ENCODE results near the gene MYO9A. TPM values are rescaled to one million over a fixed set of nuclear protein-coding genes. Genes with fewer than 3 reads are reported as not detected.

Gene MYO9A
- total RNA-seq, 4 donors from 2014 or later = 71.1 to 96.8 (median 80.8) TPM

DNA sequence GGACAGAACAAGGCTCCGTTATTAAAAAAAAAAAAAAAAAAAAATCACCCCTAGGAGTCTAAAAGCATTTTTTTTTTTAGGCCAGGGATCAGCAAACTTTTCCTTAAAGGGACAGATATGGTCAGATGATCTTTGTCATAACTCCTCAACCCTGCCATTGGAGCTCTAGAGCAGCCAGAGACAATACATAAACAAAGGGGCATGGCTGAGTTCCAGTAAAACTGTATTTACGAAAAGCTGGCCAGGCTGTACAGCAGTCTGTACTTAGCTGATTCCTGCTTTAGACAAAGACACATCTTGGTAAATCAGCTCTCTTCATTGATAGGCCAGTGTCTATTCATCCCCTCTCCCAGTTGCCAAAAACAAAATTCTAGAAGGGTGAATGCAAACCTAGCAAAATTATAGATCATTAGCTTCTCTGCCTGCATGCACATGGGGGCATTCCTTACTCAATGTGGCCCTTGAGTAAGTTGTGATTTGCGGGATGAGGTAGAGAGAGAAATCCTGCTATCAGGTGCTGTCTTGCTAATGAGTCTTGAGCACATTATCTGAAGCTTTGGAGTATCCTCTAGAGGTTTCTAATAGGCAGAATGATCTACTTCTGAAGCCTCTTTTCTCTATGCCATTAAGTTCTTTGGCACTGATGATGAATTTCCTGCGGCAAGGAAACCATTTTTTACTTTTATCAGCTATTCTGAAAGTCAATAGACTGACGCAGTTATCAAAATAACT is 35.5 kb upstream of the MYO9A start:
- peak; percentile 18 to 37 for TF ChIP-seq POLR2AphosphoS5 (IDR thresholded peaks at IDR 0.05)
- TF ChIP-seq, protein P1, sequence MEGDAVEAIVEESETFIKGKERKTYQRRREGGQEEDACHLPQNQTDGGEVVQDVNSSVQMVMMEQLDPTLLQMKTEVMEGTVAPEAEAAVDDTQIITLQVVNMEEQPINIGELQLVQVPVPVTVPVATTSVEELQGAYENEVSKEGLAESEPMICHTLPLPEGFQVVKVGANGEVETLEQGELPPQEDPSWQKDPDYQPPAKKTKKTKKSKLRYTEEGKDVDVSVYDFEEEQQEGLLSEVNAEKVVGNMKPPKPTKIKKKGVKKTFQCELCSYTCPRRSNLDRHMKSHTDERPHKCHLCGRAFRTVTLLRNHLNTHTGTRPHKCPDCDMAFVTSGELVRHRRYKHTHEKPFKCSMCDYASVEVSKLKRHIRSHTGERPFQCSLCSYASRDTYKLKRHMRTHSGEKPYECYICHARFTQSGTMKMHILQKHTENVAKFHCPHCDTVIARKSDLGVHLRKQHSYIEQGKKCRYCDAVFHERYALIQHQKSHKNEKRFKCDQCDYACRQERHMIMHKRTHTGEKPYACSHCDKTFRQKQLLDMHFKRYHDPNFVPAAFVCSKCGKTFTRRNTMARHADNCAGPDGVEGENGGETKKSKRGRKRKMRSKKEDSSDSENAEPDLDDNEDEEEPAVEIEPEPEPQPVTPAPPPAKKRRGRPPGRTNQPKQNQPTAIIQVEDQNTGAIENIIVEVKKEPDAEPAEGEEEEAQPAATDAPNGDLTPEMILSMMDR (IDR thresholded peaks at IDR 0.05) = no peak
- H3K27ac ChIP-seq (replicated peaks in 1 of 4) = peak overlapping the region; percentile 45 to 93 (median 82)
- WGBS = 66% methylated on average over 5 of the region's 5 CpGs
- H3K4me3 ChIP-seq = no peak overlapping the region
- H3K4me1 ChIP-seq = peaks cover 0 to 40% (median 35%) of the 10 kb centered on the region in 4 donors
- DNase-seq (ENCODE audit: extremely low spot score) = no peak
- intact Hi-C loops (cut with DNase I) = loop anchor here (10.0 kb wide), 1 partner anchor 409 kb away; no protein-coding TSS in a partner anchor
- no peaks in the 10 kb centered on the region for H3K36me3 ChIP-seq
- H3K9me3 ChIP-seq = no peaks in the 10 kb centered on the region
- H3K27me3 ChIP-seq = no peaks in the 10 kb centered on the region

DNA sequence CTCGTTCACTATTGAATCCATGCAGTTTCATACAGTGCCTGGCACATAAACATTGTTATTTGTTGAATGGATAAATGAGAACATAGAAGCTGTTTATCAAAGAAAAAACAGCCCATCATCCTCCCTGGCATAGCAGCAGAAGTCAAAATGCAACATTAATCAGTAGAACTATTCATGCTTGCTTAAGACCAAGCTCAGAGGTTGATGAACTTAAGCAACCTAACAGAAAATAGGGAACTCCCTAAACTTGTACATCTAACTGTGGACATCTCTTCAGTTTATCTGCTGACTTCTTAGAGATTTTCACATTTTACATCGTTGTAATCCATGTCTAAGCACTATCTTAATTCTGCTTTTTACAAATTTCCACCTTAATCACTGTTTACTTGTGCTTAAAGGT is 29.5 kb upstream of the MYO9A start:
- 87% methylated on average over 2 of the region's 2 CpGs for WGBS
- DNase-seq (ENCODE audit: extremely low spot score) = no peak

DNA sequence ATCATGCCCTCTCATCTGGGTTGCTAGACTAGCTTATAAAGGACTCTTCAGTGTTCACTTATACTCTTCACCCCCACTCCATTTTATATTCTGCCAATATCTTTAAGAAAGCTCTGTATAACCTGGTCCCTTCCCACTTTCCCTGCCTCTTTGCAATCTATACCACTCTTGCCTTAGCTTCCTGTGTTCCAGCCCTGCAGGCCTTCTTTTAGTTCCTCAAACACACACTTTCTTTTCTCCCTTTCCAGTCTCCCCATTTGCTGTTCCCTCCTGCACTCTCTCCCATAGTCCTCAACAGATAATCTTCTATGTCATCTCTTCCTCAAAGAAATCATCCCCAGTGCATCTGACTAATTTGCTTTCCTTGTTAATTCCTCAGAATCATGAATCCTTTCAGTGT is 29.0 kb upstream of the MYO9A start:
- no peak for TF ChIP-seq POLR2A (IDR thresholded peaks at IDR 0.05; ENCODE audit: low read depth)
- no peak for TF ChIP-seq POLR2AphosphoS5 (IDR thresholded peaks at IDR 0.05)
- TF ChIP-seq EP300 (IDR thresholded peaks at IDR 0.05) = no peak
- TF ChIP-seq, protein P1 (IDR thresholded peaks at IDR 0.05) = no peak
- intact Hi-C loops (cut with DNase I) = no loop called here
- Histone ChIP-seq H3K27me3 (no peaks in the 10 kb centered on the region), H3K36me3 (no peaks in the 10 kb centered on the region), H3K4me1 (no peaks in the 10 kb centered on the region), H3K9me3 (no peaks in the 10 kb centered on the region), H3K27ac (replicated peaks in 1 of 4) (no peak overlapping the region), H3K4me3 (no peak overlapping the region)
- peak; percentile 31 for DNase-seq (ENCODE audit: extremely low spot score)

More for the DNA sequence above, 29.5 kb upstream of the MYO9A start:
- intact Hi-C loops (cut with DNase I) = no loop called here
- Histone ChIP-seq H3K27me3 (no peaks in the 10 kb centered on the region), H3K27ac (replicated peaks in 1 of 4) (no peak overlapping the region), H3K36me3 (no peaks in the 10 kb centered on the region), H3K4me3 (no peak overlapping the region), H3K4me1 (peaks cover 0 to under 1% (median 0%) of the 10 kb centered on the region in 4 donors), H3K9me3 (no peaks in the 10 kb centered on the region)
- TF ChIP-seq POLR2A (IDR thresholded peaks at IDR 0.05; ENCODE audit: low read depth) (no peak), EP300 (IDR thresholded peaks at IDR 0.05) (no peak), POLR2AphosphoS5 (IDR thresholded peaks at IDR 0.05) (no peak)
- TF ChIP-seq, protein P1 (IDR thresholded peaks at IDR 0.05) = no peak

DNA sequence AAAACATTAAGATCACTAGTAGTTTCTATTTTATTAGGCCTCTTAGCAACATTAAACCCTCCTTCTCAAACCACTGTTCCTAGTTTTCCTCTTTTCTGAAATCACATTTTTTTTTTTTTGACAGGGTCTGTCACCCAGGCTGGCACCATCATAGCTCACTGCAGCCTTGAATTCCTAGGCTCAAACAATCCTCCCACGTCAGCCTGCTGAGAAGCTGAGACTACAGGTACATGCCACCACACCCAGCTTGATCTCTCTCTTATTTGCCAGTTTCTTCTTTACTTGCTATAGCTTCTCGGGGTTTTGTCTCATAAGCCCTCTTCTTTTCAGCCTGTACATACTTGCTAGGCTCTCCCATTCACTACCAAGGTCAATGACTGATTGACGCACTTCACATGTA is 28.3 kb upstream of the MYO9A start:
- DNase-seq (ENCODE audit: extremely low spot score) = no peak
- Histone ChIP-seq H3K4me1 (peaks cover 4 to 6% (median 6%) of the 10 kb centered on the region in 4 donors), H3K9me3 (no peaks in the 10 kb centered on the region), H3K27me3 (no peaks in the 10 kb centered on the region), H3K36me3 (no peaks in the 10 kb centered on the region), H3K27ac (replicated peaks in 1 of 4) (no peak overlapping the region), H3K4me3 (no peak overlapping the region)
- WGBS = 64% methylated on average over 3 of the region's 3 CpGs
- intact Hi-C loops (cut with DNase I) = no loop called here
- TF ChIP-seq EP300 (IDR thresholded peaks at IDR 0.05) (no peak), POLR2AphosphoS5 (IDR thresholded peaks at IDR 0.05) (no peak), POLR2A (IDR thresholded peaks at IDR 0.05; ENCODE audit: low read depth) (no peak)
- TF ChIP-seq, protein P1 (IDR thresholded peaks at IDR 0.05) = no peak
